NCI-H2171 (cell line): Measurements from ENCODE around the gene AKAP4.

Experiments used
- DNase-seq: peaks from one replicate; lab custom pipeline; 2025; lab: John Stamatoyannopoulos, UW

The AKAP4 gene, protein sequence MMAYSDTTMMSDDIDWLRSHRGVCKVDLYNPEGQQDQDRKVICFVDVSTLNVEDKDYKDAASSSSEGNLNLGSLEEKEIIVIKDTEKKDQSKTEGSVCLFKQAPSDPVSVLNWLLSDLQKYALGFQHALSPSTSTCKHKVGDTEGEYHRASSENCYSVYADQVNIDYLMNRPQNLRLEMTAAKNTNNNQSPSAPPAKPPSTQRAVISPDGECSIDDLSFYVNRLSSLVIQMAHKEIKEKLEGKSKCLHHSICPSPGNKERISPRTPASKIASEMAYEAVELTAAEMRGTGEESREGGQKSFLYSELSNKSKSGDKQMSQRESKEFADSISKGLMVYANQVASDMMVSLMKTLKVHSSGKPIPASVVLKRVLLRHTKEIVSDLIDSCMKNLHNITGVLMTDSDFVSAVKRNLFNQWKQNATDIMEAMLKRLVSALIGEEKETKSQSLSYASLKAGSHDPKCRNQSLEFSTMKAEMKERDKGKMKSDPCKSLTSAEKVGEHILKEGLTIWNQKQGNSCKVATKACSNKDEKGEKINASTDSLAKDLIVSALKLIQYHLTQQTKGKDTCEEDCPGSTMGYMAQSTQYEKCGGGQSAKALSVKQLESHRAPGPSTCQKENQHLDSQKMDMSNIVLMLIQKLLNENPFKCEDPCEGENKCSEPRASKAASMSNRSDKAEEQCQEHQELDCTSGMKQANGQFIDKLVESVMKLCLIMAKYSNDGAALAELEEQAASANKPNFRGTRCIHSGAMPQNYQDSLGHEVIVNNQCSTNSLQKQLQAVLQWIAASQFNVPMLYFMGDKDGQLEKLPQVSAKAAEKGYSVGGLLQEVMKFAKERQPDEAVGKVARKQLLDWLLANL

DNA sequence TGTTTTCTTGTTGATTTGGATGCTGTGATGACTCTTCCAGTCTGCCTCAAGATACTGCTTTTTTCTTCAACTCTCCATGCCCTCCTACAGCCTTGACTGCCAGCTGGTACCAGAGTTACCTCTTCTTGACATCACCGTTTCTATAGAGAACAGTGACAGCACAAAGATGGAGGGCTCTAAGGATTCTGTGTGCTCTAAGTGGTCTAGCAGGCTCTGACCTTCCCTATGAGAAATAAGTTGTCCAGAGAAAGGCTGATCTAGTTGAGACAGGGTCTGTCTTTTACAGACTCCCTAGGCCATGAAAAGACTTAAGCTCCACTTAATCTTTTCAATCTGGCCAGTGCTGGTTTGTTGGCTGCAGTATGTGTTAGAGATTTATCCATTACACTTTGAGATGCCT is at the start of gene AKAP4:
TSS of gene AKAP4 (minus strand) at position 101 of the 400 bp plus-strand sequence. CDS start 118 bp downstream, outside the sequence.
- DNase-seq: no peak

DNA sequence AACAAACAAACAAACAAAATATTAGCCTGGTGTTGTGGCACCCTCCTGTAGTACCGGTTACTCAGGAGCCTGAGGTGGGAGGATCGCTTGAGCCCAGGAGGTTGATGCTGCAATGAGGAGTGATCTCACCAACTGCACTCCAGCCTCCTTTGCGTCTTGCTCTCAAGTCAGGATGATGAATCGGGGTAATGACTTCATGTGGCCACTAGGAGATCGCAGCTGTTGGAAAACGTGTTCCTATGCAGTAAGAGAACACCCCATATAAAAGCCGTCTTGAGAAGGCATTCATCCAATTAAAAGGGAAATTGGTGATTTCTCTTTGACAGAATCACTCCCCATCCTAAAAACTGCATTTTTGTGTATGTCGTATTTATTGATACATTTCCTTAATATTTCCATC is 10.7 kb upstream of the AKAP4 start:
- no peak for DNase-seq

DNA sequence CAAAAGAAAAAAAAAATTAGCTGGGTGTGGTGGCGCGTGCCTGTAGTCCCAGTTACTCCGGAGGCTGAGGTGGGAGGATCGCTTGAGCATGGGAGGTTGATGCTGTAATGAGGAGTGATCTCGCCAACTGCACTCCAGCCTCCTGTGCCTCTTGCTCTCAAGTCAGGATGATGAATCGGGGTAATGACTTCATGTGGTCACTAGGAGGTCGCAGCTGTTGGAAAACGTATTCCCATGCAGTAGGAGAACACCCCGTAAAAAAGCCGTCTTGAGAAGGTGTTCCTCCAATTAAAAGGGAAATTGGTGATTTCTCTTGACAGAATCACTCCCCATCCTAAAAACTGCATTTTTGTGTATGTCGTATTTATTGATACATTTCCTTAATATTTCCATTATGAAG is 5.9 kb upstream of the AKAP4 start:
- DNase-seq: no peak

DNA sequence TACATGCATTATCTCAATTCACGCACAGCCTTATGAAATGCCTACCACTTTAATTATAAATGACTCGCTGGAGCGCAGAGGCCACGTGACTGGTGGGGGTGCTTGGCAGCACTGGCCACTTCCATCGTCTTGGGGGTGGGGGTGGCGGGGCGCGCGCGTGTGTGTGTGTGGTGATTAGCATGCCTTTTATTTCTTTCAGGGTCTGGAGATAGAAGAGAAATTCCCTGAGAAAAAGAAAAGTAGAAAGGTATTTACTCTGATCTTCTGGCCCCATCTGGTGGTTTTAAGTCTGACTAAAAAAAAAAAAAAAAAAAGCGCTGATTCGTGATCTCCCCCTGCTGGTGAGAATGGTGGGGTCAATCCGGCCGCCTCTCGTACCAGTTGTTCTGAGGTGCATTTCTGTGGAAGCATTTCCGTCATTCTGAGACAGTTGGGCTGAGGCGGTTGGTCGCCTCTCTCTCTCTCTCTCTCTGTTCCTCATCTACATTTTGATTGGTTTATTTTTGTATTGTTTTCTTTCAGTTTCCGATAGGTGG is 3.6 kb upstream of the AKAP4 start, which contains the start of gene CCNB3:
TSS of gene CCNB3 (plus strand) at position 402 of the 536 bp plus-strand sequence. CDS start 80,399 bp downstream, outside the sequence.
- peak; percentile 55 for DNase-seq

DNA sequence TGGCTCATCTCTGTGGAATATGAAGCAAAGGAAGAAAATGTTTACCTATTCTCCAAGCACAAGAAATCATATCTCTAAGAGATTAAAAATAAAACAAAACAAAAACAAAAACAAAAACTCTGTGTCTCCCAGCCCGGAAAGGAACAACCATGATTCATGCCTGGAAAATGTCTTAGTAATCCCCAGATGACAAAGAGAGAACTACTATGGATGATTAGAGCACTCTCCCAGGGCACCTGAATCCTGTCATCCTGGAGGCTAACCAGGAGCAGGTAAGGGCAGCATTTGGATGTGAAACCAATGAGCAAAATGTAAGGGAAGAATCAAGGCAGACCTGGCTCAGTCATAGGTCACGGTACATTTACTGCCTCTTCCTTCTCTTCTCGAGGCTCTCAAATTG is 1.7 kb upstream of the AKAP4 start:
- DNase-seq: no peak

DNA sequence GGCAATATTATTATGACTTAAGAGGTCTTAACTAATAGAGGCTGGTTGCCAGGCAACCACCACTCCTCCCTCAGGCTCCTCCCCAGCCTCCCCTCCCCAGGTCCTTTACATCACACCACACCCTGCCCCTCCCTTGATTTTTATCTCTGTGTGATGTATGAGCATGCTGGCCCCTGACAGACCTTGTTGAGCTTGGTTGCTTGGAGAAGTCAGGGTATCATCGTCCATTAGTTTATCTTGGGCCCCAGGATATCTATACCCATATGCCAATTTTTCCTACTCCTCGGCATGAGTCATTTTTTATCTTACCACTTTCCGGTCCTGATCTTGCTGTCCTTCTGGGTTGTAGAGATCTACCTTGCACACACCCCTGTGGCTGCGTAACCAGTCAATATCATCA is 2.5 kb downstream of the AKAP4 start:
- no peak for DNase-seq

DNA sequence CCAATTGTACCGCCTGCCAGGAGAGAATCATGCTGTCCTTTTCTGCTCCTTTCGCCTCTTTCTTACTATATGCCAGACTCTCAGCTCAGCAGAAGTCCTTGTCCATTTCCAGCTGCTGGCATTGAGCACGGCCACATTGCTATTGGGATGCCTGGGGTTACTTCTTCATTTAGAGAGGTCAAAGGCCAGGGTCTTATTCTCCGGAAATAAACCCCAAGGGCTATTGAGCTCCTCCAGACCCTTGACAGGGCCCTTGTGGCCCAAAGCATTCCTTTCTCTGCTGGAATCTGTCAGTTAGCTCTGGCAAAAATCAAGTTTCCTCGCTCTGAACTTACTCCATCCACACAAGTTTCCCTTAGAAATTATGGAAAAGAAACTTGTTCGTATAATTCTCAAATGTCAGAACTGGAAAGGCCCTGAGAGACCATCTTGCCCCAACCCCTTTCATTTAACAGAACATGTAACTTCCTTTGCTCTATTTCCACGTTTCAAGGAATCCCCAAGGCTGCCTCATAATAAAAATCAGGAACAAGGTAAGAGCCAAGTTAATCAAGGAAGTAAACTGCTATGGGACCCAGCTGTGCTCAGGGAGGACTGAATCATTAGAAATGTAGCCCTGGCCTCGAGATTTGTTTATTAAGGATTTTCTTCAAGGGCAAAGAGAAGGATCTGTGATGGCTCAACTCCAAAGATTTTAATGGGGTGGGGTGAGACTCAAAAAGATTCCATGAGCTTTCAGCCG is 11.8 kb downstream of the AKAP4 start:
- no peak for DNase-seq

DNA sequence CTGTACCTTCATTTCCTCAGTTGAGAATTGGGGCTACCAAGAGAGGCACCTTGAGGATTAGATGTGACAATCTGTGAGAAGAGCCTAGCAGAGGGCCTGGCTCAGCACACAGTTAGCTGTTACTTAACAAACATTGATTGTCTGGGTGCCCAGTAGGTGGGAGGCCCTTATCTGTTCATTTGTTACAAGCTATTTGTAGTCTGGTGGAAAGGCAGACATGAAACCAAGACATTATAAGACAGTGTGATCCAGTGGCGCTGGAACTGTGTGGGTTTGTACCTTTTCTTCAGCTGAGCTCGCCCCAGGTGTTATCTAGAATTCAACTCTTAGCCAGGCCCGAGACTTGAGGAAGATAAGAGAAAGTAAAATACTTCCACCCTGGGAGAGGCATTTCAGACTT is 16.9 kb downstream of the AKAP4 start:
- no peak for DNase-seq

DNA sequence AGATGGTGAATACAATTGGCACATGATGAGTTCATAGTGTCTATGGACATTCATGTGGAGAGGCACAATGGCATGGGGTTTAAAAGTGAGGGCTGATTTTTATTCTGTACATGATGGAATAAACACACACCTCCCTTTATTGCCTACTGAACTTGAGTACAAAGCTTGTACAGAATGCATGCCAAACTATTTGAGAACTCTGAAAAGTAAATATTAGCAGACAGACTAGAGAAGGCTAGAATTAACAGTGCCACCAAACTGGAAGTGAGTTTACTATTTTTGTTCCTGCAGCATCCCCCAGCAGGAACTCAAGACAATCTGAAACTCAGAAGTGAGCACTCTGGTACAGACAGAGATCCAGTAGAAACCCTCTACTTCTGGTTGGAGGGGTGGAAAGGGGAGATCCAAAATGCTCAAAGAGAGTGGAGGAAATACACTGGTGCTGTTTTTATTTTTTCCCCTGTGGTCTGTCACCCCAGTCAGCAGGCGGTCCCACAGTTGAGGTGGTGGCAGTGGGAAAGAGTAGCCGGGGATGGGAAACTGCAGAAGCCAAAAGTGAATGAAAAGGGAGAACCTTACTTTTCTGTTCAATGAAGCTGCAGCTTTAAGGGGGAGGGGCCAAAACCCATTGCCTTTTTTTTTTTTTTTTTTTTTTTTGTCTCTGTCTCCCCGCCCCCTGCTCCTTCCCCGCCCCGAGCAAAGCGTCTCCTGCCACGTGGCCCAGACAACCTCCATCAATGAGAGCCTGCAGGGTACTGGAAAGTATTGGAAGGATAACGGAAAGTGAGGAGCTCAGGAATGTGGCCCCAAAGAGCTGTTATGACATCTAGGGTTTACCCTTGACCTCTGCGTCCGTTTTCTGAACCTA is 20.5 kb downstream of the AKAP4 start:
- DNase-seq: no peak

DNA sequence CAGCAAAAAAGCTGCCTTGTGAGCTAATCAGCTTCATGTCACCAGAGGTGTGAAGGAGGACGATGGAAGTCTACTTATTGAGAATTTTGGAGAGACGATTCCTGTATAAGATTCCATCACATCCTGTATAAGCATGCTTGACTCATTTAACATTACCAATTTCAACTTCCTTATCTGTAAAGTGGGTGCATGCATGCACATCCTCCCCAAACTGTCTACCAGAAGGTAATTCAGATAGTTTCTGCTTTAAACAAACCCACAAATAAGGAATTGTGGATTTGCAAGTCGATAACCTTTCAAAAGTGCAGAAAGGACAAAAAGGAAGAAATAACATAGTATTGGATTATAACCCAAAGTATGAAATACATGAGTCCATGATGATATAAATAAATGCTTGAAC is 31.1 kb downstream of the AKAP4 start:
- no peak for DNase-seq

DNA sequence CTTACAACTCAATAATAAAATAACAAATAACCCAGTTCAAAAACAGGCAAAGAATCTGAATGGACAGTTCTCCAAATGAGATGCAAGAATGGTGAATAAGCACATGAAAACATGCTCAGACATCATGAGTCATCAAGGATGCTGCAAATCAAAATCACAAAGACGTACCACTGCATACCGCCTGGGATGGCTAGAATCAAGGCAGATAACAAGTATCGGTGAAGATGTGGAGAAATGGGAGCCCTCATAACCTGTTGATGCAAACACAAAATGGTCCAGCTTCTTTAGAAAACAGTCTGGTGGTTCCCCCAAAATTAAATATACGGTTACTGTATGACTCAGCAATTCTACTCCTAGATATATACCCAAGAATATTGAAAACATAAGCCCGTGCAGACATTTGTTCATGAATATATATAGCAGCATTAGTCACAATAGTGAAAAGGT is 32.5 kb downstream of the AKAP4 start:
- no peak for DNase-seq

DNA sequence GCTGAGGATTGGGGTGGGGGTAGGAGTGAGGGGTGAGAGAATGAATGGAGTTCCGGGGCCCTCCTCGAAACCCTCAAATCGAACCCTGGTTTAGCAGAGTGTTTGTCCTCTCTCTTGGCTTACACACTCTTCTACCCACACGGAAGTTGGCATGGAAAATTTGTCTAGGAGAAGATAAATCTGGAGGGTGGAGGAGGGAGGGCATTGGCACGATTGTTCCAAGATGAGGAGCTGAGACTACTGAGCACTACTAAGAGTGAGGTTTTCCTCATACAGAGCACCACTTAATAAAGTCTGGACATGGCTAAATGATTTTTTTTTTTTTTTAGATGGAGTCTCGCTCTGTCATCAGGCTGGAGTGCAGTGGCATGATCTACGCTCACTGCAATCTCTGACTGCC is 33.4 kb downstream of the AKAP4 start:
- no peak for DNase-seq

DNA sequence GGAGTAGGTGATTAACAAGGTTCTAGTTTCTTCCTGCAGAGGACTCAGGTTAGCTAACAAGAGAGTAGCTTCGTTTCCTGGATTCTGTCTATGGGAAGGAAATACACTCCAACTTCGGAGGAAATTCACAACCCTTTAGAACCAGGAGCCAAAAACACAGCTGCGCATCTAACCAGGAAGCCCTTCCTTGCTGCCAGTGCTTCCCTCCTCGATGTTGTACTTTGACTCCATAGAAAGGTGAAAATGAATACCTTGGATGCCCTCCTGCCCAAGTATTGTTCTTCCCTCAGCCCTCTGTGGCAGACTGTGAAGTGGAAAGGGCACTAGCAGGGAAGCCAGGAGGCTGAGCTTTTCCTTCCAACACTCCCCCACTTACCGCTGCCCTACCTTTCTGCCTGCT is 35.1 kb downstream of the AKAP4 start:
- no peak for DNase-seq

DNA sequence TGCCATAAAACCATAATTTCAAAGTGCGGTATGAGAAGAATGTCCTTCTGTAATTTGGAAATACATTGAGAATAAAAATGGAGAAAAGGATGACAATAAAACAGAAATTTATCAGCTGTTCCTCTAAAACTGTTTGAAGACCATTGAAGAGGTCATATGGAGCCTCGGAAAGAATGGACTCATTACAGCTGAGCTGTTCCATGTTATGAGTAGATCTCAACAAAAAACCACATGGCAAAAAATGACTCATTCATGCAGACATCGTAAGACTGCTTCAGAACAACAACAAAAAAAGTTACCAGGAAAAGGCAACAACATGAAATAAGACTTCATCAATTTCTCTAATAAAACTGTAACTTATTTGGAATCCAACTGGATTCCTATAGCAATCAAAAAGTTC is 39.7 kb downstream of the AKAP4 start:
- no peak for DNase-seq

DNA sequence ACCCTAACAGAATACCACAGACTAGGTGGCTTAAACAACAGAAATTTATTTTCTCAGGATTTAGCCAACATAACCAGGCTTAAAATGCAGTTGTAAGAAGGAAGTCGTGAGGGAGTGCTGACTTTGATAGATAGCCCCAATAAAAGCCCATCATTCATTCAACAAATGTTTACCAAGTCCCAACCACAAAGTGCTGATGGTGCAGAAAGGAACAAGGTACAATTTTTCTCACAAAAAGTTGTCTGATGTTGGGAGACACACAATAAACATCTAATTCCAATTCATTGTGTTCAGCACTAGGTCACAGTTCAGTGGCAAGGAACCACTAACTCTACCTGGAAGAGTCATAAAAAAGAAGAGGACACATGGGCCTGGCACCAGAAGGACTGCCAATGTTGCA is 42.2 kb downstream of the AKAP4 start:
- DNase-seq: no peak

DNA sequence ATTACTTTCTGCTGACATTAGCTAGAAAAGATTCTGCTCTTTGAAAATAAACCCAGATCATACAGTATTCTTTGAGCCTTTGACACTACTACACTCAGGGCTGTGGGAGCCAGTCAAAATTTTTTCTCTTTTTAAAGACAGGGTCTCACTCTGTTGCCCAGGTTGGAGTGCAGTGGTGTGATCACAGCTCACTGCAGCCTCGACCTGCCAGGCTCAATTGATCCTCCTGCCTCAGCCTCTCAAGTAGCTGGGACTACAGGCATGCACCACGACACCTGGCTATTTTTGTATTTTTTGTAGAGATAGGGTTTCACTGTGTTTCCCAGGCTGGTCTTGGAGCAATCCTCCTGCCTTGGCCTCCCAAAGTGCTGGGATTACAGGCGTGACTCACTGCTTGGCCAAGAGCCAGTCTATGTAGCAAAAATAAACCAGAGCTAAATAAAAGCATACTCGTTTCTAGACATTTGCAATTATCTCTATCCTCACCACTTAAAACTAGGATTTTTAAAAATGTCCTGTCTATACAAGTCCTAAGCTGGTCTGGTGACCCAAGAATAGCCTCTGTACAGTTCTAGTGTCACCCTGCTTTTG is 43.2 kb downstream of the AKAP4 start:
- no peak for DNase-seq

DNA sequence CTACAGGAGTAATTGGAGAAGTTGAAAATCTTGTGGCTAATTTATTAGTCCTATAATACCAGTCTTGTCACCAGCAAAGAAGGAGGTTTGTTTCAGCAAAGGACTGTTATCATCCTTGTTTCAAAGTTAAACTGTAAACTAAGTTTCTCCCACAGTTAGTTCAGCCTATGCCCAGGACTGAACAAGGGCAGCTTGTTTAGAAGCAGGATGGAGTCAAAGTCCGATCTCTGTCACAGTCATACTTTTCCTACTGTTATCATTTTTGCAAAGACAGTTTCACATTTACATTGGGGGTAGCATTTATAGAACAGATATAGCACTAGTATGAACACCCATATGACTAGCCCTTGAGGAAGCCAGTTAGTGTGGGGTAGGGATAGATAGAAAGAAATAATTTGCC is 46.4 kb downstream of the AKAP4 start:
- no peak for DNase-seq

DNA sequence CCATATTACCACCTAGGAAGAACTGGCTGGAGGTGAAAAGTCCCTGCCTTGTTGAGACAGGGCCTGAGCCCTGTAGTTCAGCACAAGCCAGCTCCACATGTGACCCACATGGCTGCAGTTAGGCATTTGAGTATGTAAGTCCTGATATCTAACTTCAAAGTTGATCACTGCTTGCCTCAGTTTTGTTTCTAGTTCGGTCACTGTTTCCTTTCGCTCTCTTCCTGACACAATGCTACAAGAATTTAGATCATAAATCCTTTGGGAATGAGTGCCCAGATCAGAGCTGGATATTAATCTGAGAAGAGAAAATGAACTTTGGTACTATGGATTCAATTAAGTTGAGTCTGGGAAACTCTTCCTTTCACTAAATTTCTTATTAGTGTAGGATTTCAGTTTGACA is 48.4 kb downstream of the AKAP4 start:
- no peak for DNase-seq

DNA sequence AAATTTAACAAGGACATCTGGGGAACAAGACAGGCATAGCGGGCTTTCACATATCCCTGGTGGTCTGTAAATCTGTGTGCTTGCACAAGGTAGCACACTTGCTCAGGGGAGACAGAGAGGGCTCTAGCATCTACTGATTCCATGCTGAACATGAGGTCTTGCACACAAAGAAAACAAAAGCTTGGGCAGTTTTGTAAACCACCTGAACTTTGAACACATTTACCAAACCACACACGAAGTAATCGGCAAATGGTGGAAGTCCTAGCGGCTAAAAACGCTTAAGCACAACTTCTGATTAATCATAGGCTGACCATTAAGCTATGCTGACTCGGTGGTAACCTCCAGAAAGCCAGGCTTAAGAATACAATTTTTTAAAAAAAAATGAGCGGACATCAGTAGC is 52.8 kb downstream of the AKAP4 start:
- DNase-seq: no peak
